WTC11 (cell line): ENCODE results near the gene TMEM62. TPM values are rescaled to one million over a fixed set of nuclear protein-coding genes. Genes with fewer than 3 reads are reported as not detected.

Source experiments
- ATAC-seq: fragments of 200-7000 bp; cut with Tn5 transposase; 2 replicates; pipeline ENCODE4 v1.10.0; 2021; ENCODE audit warnings: mild to moderate bottlenecking, moderate library complexity
- CTCF ChIA-PET: fragments of 300-600 bp; sonication (Branson Sonifier 250); formaldehyde crosslinking; loops from one replicate; lab custom pipeline; 2021; ENCODE audit warnings: antibody characterized with exemption; lab: Charles Lee
- POLR2A ChIA-PET: fragments of 350-600 bp; sonication (Branson Sonifier 250); formaldehyde crosslinking; loops from one replicate; lab custom pipeline; 2021; ENCODE audit warnings: antibody characterized with exemption; lab: Charles Lee
- DNase-seq: peaks from one replicate; pipeline ENCODE4 v3.0.0; 2021; ENCODE audit warnings: low spot score
- H3K27ac Mint-ChIP-seq: 2 replicates; pipeline ENCODE4 v1.8.0; 2021; ENCODE audit warnings: mixed read lengths
- H3K27me3 Mint-ChIP-seq: 2 replicates; pipeline ENCODE4 v1.8.0; 2021; ENCODE audit warnings: low read depth, mild to moderate bottlenecking, moderate library complexity, mixed read lengths
- H3K36me3 Mint-ChIP-seq: 2 replicates; pipeline ENCODE4 v1.8.0; 2021; ENCODE audit warnings: mixed read lengths
- H3K4me1 Mint-ChIP-seq: 2 replicates; pipeline ENCODE4 v1.8.0; 2022; ENCODE audit warnings: mixed read lengths
- H3K4me3 Mint-ChIP-seq: 2 replicates; pipeline ENCODE4 v1.8.0; 2021; ENCODE audit warnings: mild to moderate bottlenecking, moderate library complexity, mixed read lengths
- H3K9me3 Mint-ChIP-seq: 2 replicates; pipeline ENCODE4 v1.8.0; 2021; ENCODE audit warnings: mixed read lengths
- ESRRA ChIP-seq: sonication (generic); formaldehyde crosslinking; IDR thresholded peaks from 2 replicates; pipeline ENCODE4 v1.8.1; 2022; ENCODE audit warnings: mild to moderate bottlenecking, missing genetic modification reagents, borderline replicate concordance
- FOXJ3 ChIP-seq: sonication (generic); formaldehyde crosslinking; IDR thresholded peaks from 2 replicates; pipeline ENCODE4 v1.9.0; 2021; ENCODE audit warnings: missing genetic modification reagents, mild to moderate bottlenecking, borderline replicate concordance
- GTF2I ChIP-seq: fragments of 250-450 bp; sonication (Bioruptor Pico); conservative IDR thresholded peaks from 2 replicates; pipeline ENCODE4 v1.4.0; 2021; ENCODE audit warnings: mild to moderate bottlenecking
- NFE2L1 ChIP-seq: sonication (generic); formaldehyde crosslinking; IDR thresholded peaks from 2 replicates; pipeline ENCODE4 v1.8.1; 2023; ENCODE audit warnings: missing genetic modification reagents
- NR2C2 ChIP-seq: sonication (generic); formaldehyde crosslinking; IDR thresholded peaks from 2 replicates; pipeline ENCODE4 v1.8.0; 2022; ENCODE audit warnings: mild to moderate bottlenecking, missing genetic modification reagents
- RELA ChIP-seq: sonication (generic); formaldehyde crosslinking; IDR thresholded peaks from 2 replicates; pipeline ENCODE4 v1.8.1; 2022; ENCODE audit warnings: missing genetic modification reagents, mild to moderate bottlenecking, borderline replicate concordance
- SMAD3 ChIP-seq: sonication (generic); formaldehyde crosslinking; IDR thresholded peaks from 2 replicates; pipeline ENCODE4 v1.8.0; 2022; ENCODE audit warnings: missing genetic modification reagents, mild to moderate bottlenecking, borderline replicate concordance
- SOX15 ChIP-seq: fragments of 250-450 bp; sonication (Bioruptor Pico); IDR thresholded peaks from 2 replicates; pipeline ENCODE4 v1.9.0; 2021; ENCODE audit warnings: mild to moderate bottlenecking
- total RNA-seq: library from RNA; stranded (reverse); gene quantifications from 3 replicates; pipeline ENCODE4 v1.2.3, GENCODE V29; 2021
- TF ChIP-seq, protein P1 (sequence below): sonication (generic); formaldehyde crosslinking; IDR thresholded peaks from 2 replicates; pipeline ENCODE4 v1.8.1; 2023; ENCODE audit warnings: mild to moderate bottlenecking, missing genetic modification reagents, moderate library complexity
- TF ChIP-seq, protein P2 (sequence below): fragments of 250-450 bp; sonication (Bioruptor Pico); IDR thresholded peaks from 2 replicates; pipeline ENCODE4 v2.1.2; 2022; ENCODE audit warnings: mild to moderate bottlenecking, moderate library complexity
- TF ChIP-seq, protein P3 (sequence below): sonication (generic); formaldehyde crosslinking; IDR thresholded peaks from 2 replicates; pipeline ENCODE4 v1.8.1; 2022; ENCODE audit warnings: mild to moderate bottlenecking, moderate library complexity, missing genetic modification reagents
- TF ChIP-seq, protein P4 (sequence below): fragments of 250-450 bp; sonication (Bioruptor Pico); IDR thresholded peaks from 2 replicates; pipeline ENCODE4 v1.8.0; 2021; ENCODE audit warnings: mild to moderate bottlenecking
- TF ChIP-seq, protein P5 (sequence below): sonication (generic); formaldehyde crosslinking; IDR thresholded peaks from 2 replicates; pipeline ENCODE4 v1.8.1; 2023; ENCODE audit warnings: mild to moderate bottlenecking, moderate library complexity, missing genetic modification reagents
- TF ChIP-seq, protein P6 (sequence below): sonication (generic); formaldehyde crosslinking; IDR thresholded peaks from 2 replicates; pipeline ENCODE4 v1.8.1; 2022; ENCODE audit warnings: low read depth, missing genetic modification reagents, borderline replicate concordance
- TF ChIP-seq, protein P7 (sequence below): fragments of 250-450 bp; sonication (Bioruptor Pico); IDR thresholded peaks from 2 replicates; pipeline ENCODE4 v1.9.0; 2021; ENCODE audit warnings: mild to moderate bottlenecking
- TF ChIP-seq, protein P8 (sequence below): fragments of 200-600 bp; IDR thresholded peaks from 2 replicates; pipeline ENCODE4 v1.8.0; 2022; ENCODE audit warnings: antibody characterized with exemption

Gene TMEM62
- total RNA-seq, 1 experiment from 2014 or later: 5.6 TPM

DNA sequence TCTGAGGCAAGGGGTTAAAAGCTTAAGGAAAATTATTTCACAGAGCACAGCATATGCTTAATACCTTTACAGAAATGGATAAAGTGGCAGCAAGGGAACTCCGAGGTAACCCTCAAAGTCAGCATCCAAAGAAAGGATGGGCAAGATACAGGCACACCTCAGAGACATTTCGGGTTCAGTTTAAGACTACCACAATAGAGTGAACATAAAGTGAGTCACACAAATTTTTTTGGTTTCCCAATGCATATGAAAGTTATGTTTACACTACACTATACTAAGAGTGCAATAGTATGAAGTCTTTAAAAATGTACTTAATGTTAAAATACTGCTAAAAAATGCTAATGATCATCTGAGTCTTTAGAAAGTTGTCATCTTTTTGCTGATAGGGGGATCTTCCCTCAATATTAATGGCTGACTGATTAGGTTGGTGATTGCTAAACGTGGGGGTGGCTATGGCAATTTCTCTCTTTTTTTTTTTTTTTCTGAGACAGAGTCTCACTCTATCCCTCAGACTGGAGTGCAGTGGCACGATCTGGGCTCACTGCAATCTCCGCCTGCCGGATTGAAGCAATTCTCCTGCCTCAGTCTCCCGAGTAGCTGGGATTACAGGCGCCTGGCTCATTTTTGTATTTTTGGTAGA is 37.6 kb upstream of the TMEM62 start (continued):
- TF ChIP-seq, protein P1, sequence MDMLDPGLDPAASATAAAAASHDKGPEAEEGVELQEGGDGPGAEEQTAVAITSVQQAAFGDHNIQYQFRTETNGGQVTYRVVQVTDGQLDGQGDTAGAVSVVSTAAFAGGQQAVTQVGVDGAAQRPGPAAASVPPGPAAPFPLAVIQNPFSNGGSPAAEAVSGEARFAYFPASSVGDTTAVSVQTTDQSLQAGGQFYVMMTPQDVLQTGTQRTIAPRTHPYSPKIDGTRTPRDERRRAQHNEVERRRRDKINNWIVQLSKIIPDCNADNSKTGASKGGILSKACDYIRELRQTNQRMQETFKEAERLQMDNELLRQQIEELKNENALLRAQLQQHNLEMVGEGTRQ (CRISPR knock-in tag): no peak
- TF ChIP-seq GTF2I (CRISPR knock-in tag): no peak
- TF ChIP-seq, protein P2, sequence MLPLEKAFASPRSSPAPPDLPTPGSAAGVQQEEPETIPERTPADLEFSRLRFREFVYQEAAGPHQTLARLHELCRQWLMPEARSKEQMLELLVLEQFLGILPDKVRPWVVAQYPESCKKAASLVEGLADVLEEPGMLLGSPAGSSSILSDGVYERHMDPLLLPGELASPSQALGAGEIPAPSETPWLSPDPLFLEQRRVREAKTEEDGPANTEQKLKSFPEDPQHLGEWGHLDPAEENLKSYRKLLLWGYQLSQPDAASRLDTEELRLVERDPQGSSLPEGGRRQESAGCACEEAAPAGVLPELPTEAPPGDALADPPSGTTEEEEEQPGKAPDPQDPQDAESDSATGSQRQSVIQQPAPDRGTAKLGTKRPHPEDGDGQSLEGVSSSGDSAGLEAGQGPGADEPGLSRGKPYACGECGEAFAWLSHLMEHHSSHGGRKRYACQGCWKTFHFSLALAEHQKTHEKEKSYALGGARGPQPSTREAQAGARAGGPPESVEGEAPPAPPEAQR (CRISPR knock-in tag): no peak
- no peak for TF ChIP-seq SOX15
- TF ChIP-seq RELA (CRISPR knock-in tag): no peak
- TF ChIP-seq, protein P3, sequence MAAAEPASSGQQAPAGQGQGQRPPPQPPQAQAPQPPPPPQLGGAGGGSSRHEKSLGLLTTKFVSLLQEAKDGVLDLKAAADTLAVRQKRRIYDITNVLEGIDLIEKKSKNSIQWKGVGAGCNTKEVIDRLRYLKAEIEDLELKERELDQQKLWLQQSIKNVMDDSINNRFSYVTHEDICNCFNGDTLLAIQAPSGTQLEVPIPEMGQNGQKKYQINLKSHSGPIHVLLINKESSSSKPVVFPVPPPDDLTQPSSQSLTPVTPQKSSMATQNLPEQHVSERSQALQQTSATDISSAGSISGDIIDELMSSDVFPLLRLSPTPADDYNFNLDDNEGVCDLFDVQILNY (CRISPR knock-in tag): no peak
- TF ChIP-seq, protein P4, sequence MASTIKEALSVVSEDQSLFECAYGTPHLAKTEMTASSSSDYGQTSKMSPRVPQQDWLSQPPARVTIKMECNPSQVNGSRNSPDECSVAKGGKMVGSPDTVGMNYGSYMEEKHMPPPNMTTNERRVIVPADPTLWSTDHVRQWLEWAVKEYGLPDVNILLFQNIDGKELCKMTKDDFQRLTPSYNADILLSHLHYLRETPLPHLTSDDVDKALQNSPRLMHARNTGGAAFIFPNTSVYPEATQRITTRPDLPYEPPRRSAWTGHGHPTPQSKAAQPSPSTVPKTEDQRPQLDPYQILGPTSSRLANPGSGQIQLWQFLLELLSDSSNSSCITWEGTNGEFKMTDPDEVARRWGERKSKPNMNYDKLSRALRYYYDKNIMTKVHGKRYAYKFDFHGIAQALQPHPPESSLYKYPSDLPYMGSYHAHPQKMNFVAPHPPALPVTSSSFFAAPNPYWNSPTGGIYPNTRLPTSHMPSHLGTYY: no peak
- TF ChIP-seq, protein P5, sequence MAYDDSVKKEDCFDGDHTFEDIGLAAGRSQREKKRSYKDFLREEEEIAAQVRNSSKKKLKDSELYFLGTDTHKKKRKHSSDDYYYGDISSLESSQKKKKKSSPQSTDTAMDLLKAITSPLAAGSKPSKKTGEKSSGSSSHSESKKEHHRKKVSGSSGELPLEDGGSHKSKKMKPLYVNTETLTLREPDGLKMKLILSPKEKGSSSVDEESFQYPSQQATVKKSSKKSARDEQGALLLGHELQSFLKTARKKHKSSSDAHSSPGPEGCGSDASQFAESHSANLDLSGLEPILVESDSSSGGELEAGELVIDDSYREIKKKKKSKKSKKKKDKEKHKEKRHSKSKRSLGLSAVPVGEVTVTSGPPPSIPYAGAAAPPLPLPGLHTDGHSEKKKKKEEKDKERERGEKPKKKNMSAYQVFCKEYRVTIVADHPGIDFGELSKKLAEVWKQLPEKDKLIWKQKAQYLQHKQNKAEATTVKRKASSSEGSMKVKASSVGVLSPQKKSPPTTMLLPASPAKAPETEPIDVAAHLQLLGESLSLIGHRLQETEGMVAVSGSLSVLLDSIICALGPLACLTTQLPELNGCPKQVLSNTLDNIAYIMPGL: no peak
- no peak for TF ChIP-seq ESRRA
- TF ChIP-seq, protein P6, sequence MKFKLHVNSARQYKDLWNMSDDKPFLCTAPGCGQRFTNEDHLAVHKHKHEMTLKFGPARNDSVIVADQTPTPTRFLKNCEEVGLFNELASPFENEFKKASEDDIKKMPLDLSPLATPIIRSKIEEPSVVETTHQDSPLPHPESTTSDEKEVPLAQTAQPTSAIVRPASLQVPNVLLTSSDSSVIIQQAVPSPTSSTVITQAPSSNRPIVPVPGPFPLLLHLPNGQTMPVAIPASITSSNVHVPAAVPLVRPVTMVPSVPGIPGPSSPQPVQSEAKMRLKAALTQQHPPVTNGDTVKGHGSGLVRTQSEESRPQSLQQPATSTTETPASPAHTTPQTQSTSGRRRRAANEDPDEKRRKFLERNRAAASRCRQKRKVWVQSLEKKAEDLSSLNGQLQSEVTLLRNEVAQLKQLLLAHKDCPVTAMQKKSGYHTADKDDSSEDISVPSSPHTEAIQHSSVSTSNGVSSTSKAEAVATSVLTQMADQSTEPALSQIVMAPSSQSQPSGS (CRISPR knock-in tag): no peak

DNA sequence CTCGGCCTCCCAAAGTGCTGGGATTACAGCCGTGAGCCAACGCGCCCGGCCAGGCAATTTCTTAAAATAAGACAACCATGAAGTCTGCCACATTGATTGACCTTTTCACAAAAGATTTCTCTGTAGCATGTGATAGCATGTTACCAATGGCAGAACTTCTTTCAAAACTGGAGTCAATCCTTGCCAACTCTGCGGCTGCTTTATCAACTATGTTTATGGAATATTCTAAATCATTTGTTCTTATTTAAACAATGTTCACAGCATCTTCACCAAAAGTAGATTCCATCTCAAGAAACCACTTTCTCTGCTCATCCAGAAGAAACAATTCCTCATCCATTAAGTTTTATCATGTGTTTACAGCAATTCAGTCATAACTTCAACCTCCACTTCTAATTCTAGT is 37.0 kb upstream of the TMEM62 start:
- ATAC-seq: no peak
- DNase-seq: no peak
- H3K9me3 Mint-ChIP-seq: no peaks in the 10 kb centered on the region
- POLR2A ChIA-PET: no interaction called here
- no peak overlapping the region; the same call in 1 of the 2 replicates for H3K27ac Mint-ChIP-seq
- no peak overlapping the region for H3K4me3 Mint-ChIP-seq
- H3K36me3 Mint-ChIP-seq: peaks cover 24% of the 10 kb centered on the region
- CTCF ChIA-PET: interaction anchor here (0.7 kb wide), 1 partner anchor 92 kb away, joined by 3 read pairs; no protein-coding TSS in a partner anchor
- H3K27me3 Mint-ChIP-seq: no peaks in the 10 kb centered on the region
- TF ChIP-seq RELA (CRISPR knock-in tag): no peak
- TF ChIP-seq, protein P7, sequence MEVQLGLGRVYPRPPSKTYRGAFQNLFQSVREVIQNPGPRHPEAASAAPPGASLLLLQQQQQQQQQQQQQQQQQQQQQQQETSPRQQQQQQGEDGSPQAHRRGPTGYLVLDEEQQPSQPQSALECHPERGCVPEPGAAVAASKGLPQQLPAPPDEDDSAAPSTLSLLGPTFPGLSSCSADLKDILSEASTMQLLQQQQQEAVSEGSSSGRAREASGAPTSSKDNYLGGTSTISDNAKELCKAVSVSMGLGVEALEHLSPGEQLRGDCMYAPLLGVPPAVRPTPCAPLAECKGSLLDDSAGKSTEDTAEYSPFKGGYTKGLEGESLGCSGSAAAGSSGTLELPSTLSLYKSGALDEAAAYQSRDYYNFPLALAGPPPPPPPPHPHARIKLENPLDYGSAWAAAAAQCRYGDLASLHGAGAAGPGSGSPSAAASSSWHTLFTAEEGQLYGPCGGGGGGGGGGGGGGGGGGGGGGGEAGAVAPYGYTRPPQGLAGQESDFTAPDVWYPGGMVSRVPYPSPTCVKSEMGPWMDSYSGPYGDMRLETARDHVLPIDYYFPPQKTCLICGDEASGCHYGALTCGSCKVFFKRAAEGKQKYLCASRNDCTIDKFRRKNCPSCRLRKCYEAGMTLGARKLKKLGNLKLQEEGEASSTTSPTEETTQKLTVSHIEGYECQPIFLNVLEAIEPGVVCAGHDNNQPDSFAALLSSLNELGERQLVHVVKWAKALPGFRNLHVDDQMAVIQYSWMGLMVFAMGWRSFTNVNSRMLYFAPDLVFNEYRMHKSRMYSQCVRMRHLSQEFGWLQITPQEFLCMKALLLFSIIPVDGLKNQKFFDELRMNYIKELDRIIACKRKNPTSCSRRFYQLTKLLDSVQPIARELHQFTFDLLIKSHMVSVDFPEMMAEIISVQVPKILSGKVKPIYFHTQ: no peak
- TF ChIP-seq, protein P8, sequence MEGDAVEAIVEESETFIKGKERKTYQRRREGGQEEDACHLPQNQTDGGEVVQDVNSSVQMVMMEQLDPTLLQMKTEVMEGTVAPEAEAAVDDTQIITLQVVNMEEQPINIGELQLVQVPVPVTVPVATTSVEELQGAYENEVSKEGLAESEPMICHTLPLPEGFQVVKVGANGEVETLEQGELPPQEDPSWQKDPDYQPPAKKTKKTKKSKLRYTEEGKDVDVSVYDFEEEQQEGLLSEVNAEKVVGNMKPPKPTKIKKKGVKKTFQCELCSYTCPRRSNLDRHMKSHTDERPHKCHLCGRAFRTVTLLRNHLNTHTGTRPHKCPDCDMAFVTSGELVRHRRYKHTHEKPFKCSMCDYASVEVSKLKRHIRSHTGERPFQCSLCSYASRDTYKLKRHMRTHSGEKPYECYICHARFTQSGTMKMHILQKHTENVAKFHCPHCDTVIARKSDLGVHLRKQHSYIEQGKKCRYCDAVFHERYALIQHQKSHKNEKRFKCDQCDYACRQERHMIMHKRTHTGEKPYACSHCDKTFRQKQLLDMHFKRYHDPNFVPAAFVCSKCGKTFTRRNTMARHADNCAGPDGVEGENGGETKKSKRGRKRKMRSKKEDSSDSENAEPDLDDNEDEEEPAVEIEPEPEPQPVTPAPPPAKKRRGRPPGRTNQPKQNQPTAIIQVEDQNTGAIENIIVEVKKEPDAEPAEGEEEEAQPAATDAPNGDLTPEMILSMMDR: no peak
- TF ChIP-seq NFE2L1: no peak
- no peak for TF ChIP-seq FOXJ3 (CRISPR knock-in tag)
- no peak for TF ChIP-seq NR2C2 (CRISPR knock-in tag)
- TF ChIP-seq SMAD3: no peak
- no peaks in the 10 kb centered on the region for H3K4me1 Mint-ChIP-seq
